B cell (primary cell): ENCODE data around the gene DCAF6.

ENCODE experiments used
- EZH2 ChIP-seq: IDR thresholded peaks from 2 replicates; pipeline ENCODE4 v1.6.1; 2012; ENCODE audit warnings: borderline replicate concordance, low read depth, mild to moderate bottlenecking, moderate library complexity, low read length; ENCODE audit not compliant: insufficient read depth, poor library complexity, severe bottlenecking
- TF ChIP-seq, protein P1 (sequence below): fragments of 200-600 bp; IDR thresholded peaks from one replicate; pipeline ENCODE4 v1.8.0; 2022; ENCODE audit warnings: antibody characterized with exemption, mild to moderate bottlenecking

DNA sequence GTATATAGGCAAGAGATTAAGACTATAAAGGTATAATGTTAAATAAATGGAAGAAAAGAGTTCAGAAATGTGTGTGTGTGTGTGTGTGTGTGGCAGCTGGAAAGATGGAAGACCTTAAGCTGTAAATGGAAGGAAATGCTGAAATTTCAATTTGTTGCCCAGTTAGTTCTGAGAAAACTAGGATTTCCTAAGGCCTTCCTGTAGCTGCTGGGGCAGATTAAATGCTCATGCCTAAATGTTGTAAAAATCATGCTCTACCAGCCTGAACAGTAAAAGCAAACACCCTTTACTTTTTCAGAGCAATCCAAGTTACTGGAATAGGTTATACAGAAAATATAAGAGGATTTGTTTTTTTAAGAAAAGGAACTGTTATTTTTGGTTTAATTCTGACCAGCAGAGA lies 30.8 kb upstream of the DCAF6 start:
- TF ChIP-seq, protein P1, sequence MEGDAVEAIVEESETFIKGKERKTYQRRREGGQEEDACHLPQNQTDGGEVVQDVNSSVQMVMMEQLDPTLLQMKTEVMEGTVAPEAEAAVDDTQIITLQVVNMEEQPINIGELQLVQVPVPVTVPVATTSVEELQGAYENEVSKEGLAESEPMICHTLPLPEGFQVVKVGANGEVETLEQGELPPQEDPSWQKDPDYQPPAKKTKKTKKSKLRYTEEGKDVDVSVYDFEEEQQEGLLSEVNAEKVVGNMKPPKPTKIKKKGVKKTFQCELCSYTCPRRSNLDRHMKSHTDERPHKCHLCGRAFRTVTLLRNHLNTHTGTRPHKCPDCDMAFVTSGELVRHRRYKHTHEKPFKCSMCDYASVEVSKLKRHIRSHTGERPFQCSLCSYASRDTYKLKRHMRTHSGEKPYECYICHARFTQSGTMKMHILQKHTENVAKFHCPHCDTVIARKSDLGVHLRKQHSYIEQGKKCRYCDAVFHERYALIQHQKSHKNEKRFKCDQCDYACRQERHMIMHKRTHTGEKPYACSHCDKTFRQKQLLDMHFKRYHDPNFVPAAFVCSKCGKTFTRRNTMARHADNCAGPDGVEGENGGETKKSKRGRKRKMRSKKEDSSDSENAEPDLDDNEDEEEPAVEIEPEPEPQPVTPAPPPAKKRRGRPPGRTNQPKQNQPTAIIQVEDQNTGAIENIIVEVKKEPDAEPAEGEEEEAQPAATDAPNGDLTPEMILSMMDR = no peak
- no peak for TF ChIP-seq EZH2
